Fibroblast of pulmonary artery (primary cell): ENCODE measurements around the gene TACC2.

ENCODE experiments used
- DNase-seq: peaks from one replicate; pipeline ENCODE4 v3.0.0-alpha.2; 2010; ENCODE audit warnings: low read depth
- H3K4me3 ChIP-seq: replicated peaks from 2 replicates; pipeline ENCODE4 v1.5.1; 2011; ENCODE audit warnings: low read depth, mild to moderate bottlenecking, control low read depth, low read length, moderate library complexity
- CTCF ChIP-seq: IDR thresholded peaks from 2 replicates; pipeline ENCODE4 v1.5.1; 2011; ENCODE audit warnings: mild to moderate bottlenecking, control low read depth, low read length, inconsistent platforms; ENCODE audit errors: missing control alignments

The TACC2 gene

DNA sequence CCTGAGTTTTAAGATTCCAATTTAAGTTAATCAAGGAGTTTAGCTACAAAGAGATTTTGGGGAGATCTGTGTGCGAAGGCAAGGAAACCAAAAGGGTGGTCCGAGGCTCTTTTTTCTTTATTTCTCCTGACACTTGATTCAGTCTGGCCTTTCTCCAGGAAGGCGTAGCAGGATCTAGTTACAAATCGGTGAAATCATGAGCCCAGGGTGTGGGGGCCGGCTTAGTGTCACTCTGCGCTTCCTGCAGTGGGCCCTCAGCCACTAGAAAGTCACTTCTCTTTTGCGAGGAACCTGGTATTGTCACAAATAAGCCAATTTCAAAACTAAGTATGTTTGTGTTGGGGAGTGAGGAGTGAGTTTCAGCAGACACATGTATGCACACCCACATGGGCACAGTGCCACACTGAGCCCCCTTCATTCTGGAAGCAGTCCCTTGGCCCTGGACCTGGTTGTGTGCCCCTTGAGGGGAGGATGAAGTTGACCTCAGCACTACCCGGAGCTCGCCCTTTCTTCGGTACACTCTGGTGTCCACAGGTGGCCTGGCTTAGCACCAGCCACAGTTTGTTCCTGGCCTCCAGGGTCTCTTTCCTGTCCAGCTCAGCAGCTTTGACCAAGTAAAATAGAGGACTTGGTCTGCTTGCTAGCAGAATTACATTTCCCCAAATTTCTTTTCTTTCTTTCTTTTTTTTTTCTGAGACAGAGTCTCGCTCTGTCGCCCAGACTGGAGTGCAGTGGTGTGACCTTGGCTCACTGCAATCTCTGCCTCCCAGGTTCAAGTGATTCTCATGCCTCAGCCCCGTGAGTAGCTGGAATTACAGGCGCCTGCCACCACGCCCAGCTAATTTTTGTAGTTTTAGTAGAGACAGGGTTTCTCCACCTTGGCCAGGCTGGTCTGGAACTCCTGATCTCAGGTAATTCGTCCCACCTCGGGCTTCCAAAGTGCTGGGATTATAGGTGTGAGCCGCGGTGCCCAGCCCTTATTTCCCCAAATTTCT, 198.2 kb downstream of the TACC2 start:
- H3K4me3 ChIP-seq, result no peak overlapping the region
- DNase-seq, result no peak
- TF ChIP-seq CTCF, result no peak

DNA sequence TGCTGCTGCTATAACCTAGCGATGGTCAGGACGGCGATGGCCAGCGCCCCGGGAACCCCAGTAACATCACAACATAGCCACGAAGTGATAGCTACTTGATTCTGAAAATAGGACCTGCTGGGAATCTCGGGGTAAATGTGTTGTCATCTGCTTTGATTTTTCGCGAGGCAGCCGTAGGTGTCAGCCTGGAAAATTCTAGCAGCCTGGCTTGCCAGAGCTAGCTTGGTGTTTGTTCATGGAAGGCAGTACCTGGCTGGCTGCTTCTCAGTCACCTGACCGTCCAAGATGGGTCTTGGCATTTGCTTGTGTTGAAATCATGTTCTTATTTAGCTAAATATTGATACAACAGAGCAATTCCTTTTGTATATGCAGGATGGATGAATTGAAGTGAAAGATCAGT, 199.7 kb downstream of the TACC2 start:
- TF ChIP-seq CTCF, result no peak
- H3K4me3 ChIP-seq, result no peak overlapping the region
- DNase-seq, result no peak

DNA sequence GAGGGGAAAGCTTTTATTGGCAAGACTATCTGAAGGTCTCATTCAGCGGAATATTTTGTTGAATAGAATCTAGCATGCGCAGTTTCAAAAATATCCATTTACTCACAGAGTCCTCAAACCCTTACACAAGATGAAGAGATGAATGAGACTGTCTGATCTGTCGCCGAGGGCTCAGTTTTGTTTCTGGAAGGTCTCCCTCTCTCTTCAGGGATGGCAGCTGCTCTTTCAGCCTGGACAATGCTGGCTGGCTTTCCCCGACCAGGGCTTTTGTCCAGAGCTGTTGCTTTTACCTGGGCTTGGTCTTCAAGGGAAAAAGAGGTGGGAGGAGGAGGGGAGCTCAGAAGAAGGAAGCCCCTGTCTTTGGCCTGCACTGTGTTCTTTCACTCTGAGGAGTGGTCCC, 200.2 kb downstream of the TACC2 start:
- no peak overlapping the region for H3K4me3 ChIP-seq
- TF ChIP-seq CTCF, result no peak
- no peak for DNase-seq

GRCh38 chr10:122190176-122190943, 201.4 kb downstream of the TACC2 start:
- DNase-seq, result no peak
- no peak overlapping the region for H3K4me3 ChIP-seq
- TF ChIP-seq CTCF, result no peak

DNA sequence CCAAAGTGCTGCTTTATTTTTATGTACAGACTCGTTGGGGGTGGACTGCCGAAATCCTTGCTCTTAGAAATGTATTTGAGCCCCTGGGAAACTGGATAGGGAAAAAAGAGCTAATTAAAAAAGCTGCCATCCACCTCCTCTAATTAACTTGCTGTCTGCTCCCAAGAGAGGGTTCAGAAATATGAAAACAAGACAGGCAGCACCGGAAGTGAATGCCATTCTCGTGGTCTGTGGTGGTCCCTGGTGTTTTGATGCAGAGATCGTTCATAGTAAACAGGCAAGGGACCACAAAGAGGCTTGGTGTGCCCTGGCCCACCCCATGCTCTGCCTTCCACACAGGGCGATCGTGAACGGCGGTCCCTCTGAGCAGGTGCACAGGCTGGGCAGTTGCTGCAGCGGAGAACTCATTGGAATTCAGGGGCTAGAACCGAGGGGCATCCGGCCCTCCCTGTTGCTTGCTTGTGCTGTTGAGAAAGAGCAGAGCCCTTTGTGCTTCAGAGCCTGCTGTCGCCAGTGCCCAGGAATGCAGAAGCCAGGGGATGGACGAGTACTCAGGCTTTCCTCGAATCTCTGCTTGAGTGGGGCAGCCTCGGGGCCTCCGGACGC, 203.1 kb downstream of the TACC2 start:
- DNase-seq, result no peak
- H3K4me3 ChIP-seq, result no peak overlapping the region
- TF ChIP-seq CTCF, result no peak

GRCh38 chr10:122194251-122194650, 205.3 kb downstream of the TACC2 start:
- no peak for TF ChIP-seq CTCF
- H3K4me3 ChIP-seq, result no peak overlapping the region
- DNase-seq, result no peak
